ENCODE measurements around the gene DMKN.
"Not testable (repeated sequence)": the region's sequence is repeated elsewhere in the genome, so short reads cannot be mapped to it uniquely, and the experiment has no call there.

Gene DMKN

GRCh38 chr19:35495107-35496064 is 18.1 kb downstream of the DMKN start:
- DNase-seq (ENCODE audit: low spot score), result peak; percentile 92

- no peak for DNase-seq (ENCODE audit: low spot score)
Measured at GRCh38 chr19:35493971-35494370, 19.5 kb downstream of the DMKN start.

GRCh38 chr19:35491836-35492360 is 21.6 kb downstream of the DMKN start:
- DNase-seq (ENCODE audit: low spot score), result no peak

GRCh38 chr19:35490364-35490763 is 23.1 kb downstream of the DMKN start, which contains the start of gene KRTDAP:
KRTDAP (minus strand) TSS chr19:35490464; CDS start chr19:35490442, 22 bp downstream.
- DNase-seq (ENCODE audit: low spot score), result no peak

- DNase-seq (ENCODE audit: low spot score), result no peak
Measured at GRCh38 chr19:35488677-35489076, 24.8 kb downstream of the DMKN start.

- no peak for DNase-seq (ENCODE audit: low spot score)
Measured at GRCh38 chr19:35487656-35488182, 25.7 kb downstream of the DMKN start.

GRCh38 chr19:35486268-35486708 is 27.2 kb downstream of the DMKN start:
- no peak for DNase-seq (ENCODE audit: low spot score)

- no peak for DNase-seq (ENCODE audit: low spot score)
Measured at GRCh38 chr19:35484252-35485036, 29.0 kb downstream of the DMKN start.

- no peak for DNase-seq (ENCODE audit: low spot score)
Measured at GRCh38 chr19:35483089-35483488, 30.4 kb downstream of the DMKN start.

GRCh38 chr19:35478794-35479677 is 34.4 kb downstream of the DMKN start:
- DNase-seq (ENCODE audit: low spot score), result no peak

GRCh38 chr19:35476149-35476548 is 37.3 kb downstream of the DMKN start:
- peak; percentile 65 for DNase-seq (ENCODE audit: low spot score)

GRCh38 chr19:35474594-35474993 is 38.9 kb downstream of the DMKN start:
- DNase-seq (ENCODE audit: low spot score), result not testable (repeated sequence)

GRCh38 chr19:35474104-35474503 is 39.3 kb downstream of the DMKN start:
- no peak for DNase-seq (ENCODE audit: low spot score)

- no peak for DNase-seq (ENCODE audit: low spot score)
Measured at GRCh38 chr19:35471946-35472345, 41.5 kb downstream of the DMKN start.

GRCh38 chr19:35471075-35471474 is 42.4 kb downstream of the DMKN start:
- not testable (repeated sequence) for DNase-seq (ENCODE audit: low spot score)

GRCh38 chr19:35470128-35470527 is 43.3 kb downstream of the DMKN start:
- DNase-seq (ENCODE audit: low spot score), result no peak

- DNase-seq (ENCODE audit: low spot score), result peak; percentile 67
Measured at GRCh38 chr19:35468637-35469036, 44.8 kb downstream of the DMKN start.

- no peak for DNase-seq (ENCODE audit: low spot score)
Measured at GRCh38 chr19:35466259-35466658, 47.2 kb downstream of the DMKN start.

- DNase-seq (ENCODE audit: low spot score), result not testable (repeated sequence)
Measured at GRCh38 chr19:35462956-35463355, 50.5 kb downstream of the DMKN start.

GRCh38 chr19:35462476-35462953 is 50.9 kb downstream of the DMKN start:
- no peak for DNase-seq (ENCODE audit: low spot score)

GRCh38 chr19:35461788-35462187 is 51.7 kb downstream of the DMKN start:
- DNase-seq (ENCODE audit: low spot score), result not testable (repeated sequence)

Measured in iPS-NIHi11 (cell line).